Lower leg skin (tissue), 3 donors: Measurements from ENCODE around the gene PANK3.

Source experiments
- CTCF ChIP-seq, 3 donors: fragments of 450-650 bp; IDR thresholded peaks; one replicate each; pipeline ENCODE4 v1.5.1; 2016; ENCODE audit warnings: antibody characterized with exemption in 3 of 3, mild to moderate bottlenecking in 3 of 3, moderate library complexity in 2 of 3
- POLR2A ChIP-seq, 2 donors: fragments of 450-650 bp; IDR thresholded peaks; one replicate each; pipeline ENCODE4 v1.6.1; 2016 to 2017; ENCODE audit warnings: antibody characterized with exemption in 2 of 2, mild to moderate bottlenecking in 1 of 2, moderate library complexity in 1 of 2

DNA sequence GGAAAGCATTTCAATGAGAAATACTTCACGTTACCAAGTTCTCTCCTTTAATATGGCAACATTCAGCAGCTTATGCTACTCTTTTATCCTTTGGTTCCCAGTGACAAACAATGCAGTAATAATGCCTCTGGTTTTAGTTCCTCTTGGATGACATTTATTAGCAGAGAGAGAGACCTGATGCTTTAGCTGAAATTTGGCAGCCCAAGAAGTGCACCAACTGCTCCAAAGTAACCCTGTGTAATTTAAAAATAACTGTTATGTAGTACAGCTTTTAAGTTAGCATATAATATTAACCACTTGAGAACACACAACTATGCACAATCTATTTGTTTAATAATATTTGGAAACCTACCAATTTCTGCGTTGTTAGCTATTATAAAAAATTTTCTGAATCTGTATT, 21.8 kb downstream of the PANK3 start:
- TF ChIP-seq CTCF (IDR thresholded peaks at IDR 0.05) (no peak), POLR2A (IDR thresholded peaks at IDR 0.05) (no peak)
